ENCODE data around the gene IQCK. TPM values are rescaled to one million over a fixed set of nuclear protein-coding genes. Genes with fewer than 3 reads are reported as not detected.
A peak's percentile ranks its signal among the peaks of the same experiment; 100 is the strongest.

The IQCK gene
- total RNA-seq, 1 donor: 13.4 TPM

GRCh38 chr16:19805459-19806162 is 87.5 kb downstream of the IQCK start:
- no peak for DNase-seq (ENCODE audit: low read depth)

DNA sequence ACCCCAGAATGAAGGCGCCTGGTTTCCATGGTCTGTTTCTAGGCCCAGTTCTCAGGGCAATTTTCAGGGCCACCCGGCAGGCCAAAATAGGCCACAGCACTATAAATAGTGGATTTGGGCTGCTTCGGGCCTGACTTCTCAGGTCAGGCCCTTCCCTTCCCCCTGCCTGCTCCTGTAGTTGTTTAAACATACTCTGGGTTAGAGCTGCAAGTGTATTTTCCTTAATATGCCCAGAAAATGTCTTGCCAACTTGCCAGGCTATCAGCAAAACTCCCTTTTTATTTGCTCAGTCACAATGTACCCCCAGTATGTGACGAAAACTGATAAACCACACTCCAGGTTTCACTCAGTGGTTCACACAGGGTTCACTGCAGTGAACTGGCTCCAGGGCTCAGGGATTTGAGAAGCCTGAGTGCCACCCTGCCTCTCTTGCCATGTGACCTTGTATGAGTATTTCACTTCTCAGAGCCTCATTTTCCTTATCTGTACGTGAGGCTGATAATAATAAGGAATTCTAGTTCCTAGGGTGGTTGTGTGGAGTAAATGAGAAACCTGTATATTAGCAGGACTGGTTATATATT is 90.1 kb downstream of the IQCK start:
- H3K4me3 ChIP-seq (ENCODE audit: low read depth, low read length): no peak overlapping the region
- TF ChIP-seq, protein P1, sequence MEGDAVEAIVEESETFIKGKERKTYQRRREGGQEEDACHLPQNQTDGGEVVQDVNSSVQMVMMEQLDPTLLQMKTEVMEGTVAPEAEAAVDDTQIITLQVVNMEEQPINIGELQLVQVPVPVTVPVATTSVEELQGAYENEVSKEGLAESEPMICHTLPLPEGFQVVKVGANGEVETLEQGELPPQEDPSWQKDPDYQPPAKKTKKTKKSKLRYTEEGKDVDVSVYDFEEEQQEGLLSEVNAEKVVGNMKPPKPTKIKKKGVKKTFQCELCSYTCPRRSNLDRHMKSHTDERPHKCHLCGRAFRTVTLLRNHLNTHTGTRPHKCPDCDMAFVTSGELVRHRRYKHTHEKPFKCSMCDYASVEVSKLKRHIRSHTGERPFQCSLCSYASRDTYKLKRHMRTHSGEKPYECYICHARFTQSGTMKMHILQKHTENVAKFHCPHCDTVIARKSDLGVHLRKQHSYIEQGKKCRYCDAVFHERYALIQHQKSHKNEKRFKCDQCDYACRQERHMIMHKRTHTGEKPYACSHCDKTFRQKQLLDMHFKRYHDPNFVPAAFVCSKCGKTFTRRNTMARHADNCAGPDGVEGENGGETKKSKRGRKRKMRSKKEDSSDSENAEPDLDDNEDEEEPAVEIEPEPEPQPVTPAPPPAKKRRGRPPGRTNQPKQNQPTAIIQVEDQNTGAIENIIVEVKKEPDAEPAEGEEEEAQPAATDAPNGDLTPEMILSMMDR (IDR thresholded peaks at IDR 0.05; ENCODE audit: insufficient read depth, low read depth, low read length): no peak
- peak; percentile 28 for DNase-seq (ENCODE audit: low read depth)

More at GRCh38 chr16:19805459-19806162, 87.5 kb downstream of the IQCK start:
- TF ChIP-seq, protein P1 (IDR thresholded peaks at IDR 0.05; ENCODE audit: insufficient read depth, low read depth, low read length): no peak
- H3K4me3 ChIP-seq (ENCODE audit: low read depth, low read length): no peak overlapping the region

DNA sequence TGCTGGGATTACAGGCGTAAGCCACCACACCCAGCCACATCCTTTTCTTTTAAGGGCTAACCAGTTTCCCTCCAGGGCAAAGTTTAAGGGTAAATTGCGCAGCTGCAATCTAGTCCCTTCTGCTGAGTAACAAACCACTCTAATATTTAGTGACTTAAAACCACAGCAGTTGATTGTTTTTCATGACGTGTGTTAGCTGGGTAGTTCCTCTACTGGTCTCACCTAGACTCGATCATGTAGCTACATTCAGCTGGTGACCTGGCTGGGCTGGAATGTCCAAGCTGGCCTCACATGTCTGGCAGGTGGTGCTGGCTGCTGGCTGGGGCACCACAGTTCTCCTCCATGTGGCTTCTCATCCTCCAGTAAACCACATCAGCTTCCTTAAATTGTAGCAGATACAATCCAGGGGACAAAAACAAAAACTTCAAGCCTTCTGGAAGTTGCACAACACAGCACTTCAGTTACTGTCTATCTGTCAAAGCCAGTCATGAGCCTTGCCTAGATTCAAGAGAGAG is 91.1 kb downstream of the IQCK start:
- no peak overlapping the region for H3K4me3 ChIP-seq (ENCODE audit: low read depth, low read length)
- peak; percentile 51 for DNase-seq (ENCODE audit: low read depth)
- TF ChIP-seq, protein P1 (IDR thresholded peaks at IDR 0.05; ENCODE audit: insufficient read depth, low read depth, low read length): no peak

DNA sequence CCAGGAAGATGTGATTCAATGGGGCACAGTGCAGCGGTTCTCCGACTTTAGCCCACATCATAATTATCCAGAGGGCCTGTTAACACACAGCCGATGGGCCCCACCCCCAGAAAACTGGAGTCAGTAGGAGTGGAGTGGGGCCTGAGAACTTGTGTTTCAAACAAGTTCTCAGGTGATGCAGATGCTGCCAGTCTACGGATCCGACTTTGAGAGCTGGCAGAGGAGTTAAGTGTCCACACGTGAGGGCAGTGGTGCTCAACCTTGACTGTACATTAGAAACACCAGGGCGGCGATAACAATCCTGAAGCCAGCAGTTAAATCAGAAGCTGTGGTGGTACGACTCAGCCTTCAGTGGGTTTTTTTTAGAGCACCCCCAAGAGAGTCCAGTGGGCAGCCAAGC is 91.6 kb downstream of the IQCK start:
- H3K4me3 ChIP-seq (ENCODE audit: low read depth, low read length): no peak overlapping the region
- TF ChIP-seq, protein P1 (IDR thresholded peaks at IDR 0.05; ENCODE audit: insufficient read depth, low read depth, low read length): no peak
- no peak for DNase-seq (ENCODE audit: low read depth)

- TF ChIP-seq, protein P1 (IDR thresholded peaks at IDR 0.05; ENCODE audit: insufficient read depth, low read depth, low read length): no peak
- H3K4me3 ChIP-seq (ENCODE audit: low read depth, low read length): no peak overlapping the region
- peak; percentile 88 for DNase-seq (ENCODE audit: low read depth)
Measured at GRCh38 chr16:19810817-19811731, 93.0 kb downstream of the IQCK start.

GRCh38 chr16:19812986-19813385 is 94.9 kb downstream of the IQCK start:
- H3K4me3 ChIP-seq (ENCODE audit: low read depth, low read length): no peak overlapping the region
- DNase-seq (ENCODE audit: low read depth): no peak
- TF ChIP-seq, protein P1 (IDR thresholded peaks at IDR 0.05; ENCODE audit: insufficient read depth, low read depth, low read length): no peak

Data from fibroblast of villous mesenchyme (primary cell).